Upper lobe of left lung (tissue), 6 donors: ENCODE results near the gene PTPRQ. TPM values are rescaled to one million over a fixed set of nuclear protein-coding genes. Genes with fewer than 3 reads are reported as not detected.

Experiments
- ATAC-seq, 2 donors: fragments of 200-7000 bp; cut with Tn5 transposase; one replicate each; pipeline ENCODE4 v1.9.1; 2022; ENCODE audit warnings: mild to moderate bottlenecking in 2 of 2, moderate library complexity in 2 of 2; ENCODE audit not compliant: low FRiP score in 2 of 2
- DNase-seq, 2 donors: peaks; one replicate each; pipeline ENCODE4 v3.0.0-alpha.2; 2019 to 2020
- H3K27ac ChIP-seq, 4 donors: fragments of 200-600 bp; sonication (generic); one replicate each; pipeline ENCODE4 v1.5.1; 2016 to 2019
- H3K27me3 ChIP-seq, 4 donors: fragments of 200-600 bp; sonication (generic); one replicate each; pipeline ENCODE4 v1.5.1; 2017 to 2019
- H3K36me3 ChIP-seq, 4 donors: fragments of 200-600 bp; sonication (generic); one replicate each; pipeline ENCODE4 v1.5.1; 2016 to 2019
- H3K4me1 ChIP-seq, 4 donors: fragments of 200-600 bp; sonication (generic); one replicate each; pipeline ENCODE4 v1.5.1; 2018 to 2019
- H3K4me3 ChIP-seq, 4 donors: fragments of 200-600 bp; sonication (generic); one replicate each; pipeline ENCODE4 v1.5.1; 2017 to 2019; ENCODE audit warnings: mild to moderate bottlenecking in 2 of 4, moderate library complexity in 1 of 4
- H3K9me3 ChIP-seq, 4 donors: fragments of 200-600 bp; sonication (generic); one replicate each; pipeline ENCODE4 v1.5.1; 2018 to 2019
- CTCF ChIP-seq, 6 experiments: fragments of 450-650 bp in 4 of 6; fragments of 200-600 bp in 2 of 6; sonication (generic) in 2 of 6; IDR thresholded peaks; one replicate each; pipeline ENCODE4 v1.5.1; 2016 to 2019; ENCODE audit warnings: antibody characterized with exemption in 6 of 6
- EP300 ChIP-seq, 4 donors: sonication (generic); formaldehyde crosslinking; IDR thresholded peaks; one replicate each; pipeline ENCODE4 v1.5.1; 2017; ENCODE audit warnings: antibody characterized with exemption in 4 of 4, control low read depth in 2 of 4
- POLR2A ChIP-seq, 4 donors: fragments of 450-650 bp; IDR thresholded peaks; one replicate each; pipeline ENCODE4 v1.5.1; 2016 to 2017; ENCODE audit warnings: antibody characterized with exemption in 4 of 4, mild to moderate bottlenecking in 2 of 4
- POLR2AphosphoS5 ChIP-seq, 2 donors: sonication (generic); formaldehyde crosslinking; IDR thresholded peaks; one replicate each; pipeline ENCODE4 v1.5.1; 2017; ENCODE audit warnings: antibody characterized with exemption in 2 of 2
- WGBS, 2 donors: methylation state at CpG; one replicate each; pipeline ENCODE4 v1.1.5; 2017 to 2018; 5-methylcytosine and 5-hydroxymethylcytosine counted together
- total RNA-seq, 6 donors: library from RNA; depleted of rRNA in 4 of 6; stranded (reverse); fragments of >200 nt in 4 of 6; gene quantifications; one replicate each; pipeline versions ENCODE4 v1.1.0 to v1.2.1, GENCODE V29; 2016 to 2021
- donor health status: DM: no; HTN: no; CAD: no; lungs with moderate emphysema.
- donor health status: DM: no; HTN: yes; CAD: no; lungs with severe emphysema.

PTPRQ gene
- total RNA-seq, 6 donors from 2014 or later = 1.0 to 15.6 (median 5.0) TPM

- H3K9me3 ChIP-seq = no peaks in the 10 kb centered on the region
- no peak overlapping the region for H3K4me3 ChIP-seq
- no peak for TF ChIP-seq EP300 (IDR thresholded peaks at IDR 0.05)
- no peak for TF ChIP-seq POLR2AphosphoS5 (IDR thresholded peaks at IDR 0.05)
- no peak for TF ChIP-seq CTCF (IDR thresholded peaks at IDR 0.05)
- no peak for TF ChIP-seq POLR2A (IDR thresholded peaks at IDR 0.05)
- H3K27ac ChIP-seq = no peak overlapping the region
- H3K36me3 ChIP-seq = no peaks in the 10 kb centered on the region
- H3K4me1 ChIP-seq = no peaks in the 10 kb centered on the region
- H3K27me3 ChIP-seq = no peaks in the 10 kb centered on the region
- ATAC-seq (no peak), DNase-seq (no peak)
Observed at GRCh38 chr12:80567401-80567800, 123.4 kb downstream of the PTPRQ start.

- no peaks in the 10 kb centered on the region for H3K9me3 ChIP-seq
- no peaks in the 10 kb centered on the region for H3K36me3 ChIP-seq
- 77 to 83% methylated on average over 3 of the region's 3 CpGs for WGBS, 2 donors
- no peaks in the 10 kb centered on the region for H3K27me3 ChIP-seq
- DNase-seq (no peak), ATAC-seq (no peak)
- H3K27ac ChIP-seq = no peak overlapping the region
- H3K4me1 ChIP-seq = no peaks in the 10 kb centered on the region
- no peak overlapping the region for H3K4me3 ChIP-seq
- TF ChIP-seq CTCF (IDR thresholded peaks at IDR 0.05) (no peak), EP300 (IDR thresholded peaks at IDR 0.05) (no peak), POLR2A (IDR thresholded peaks at IDR 0.05) (no peak), POLR2AphosphoS5 (IDR thresholded peaks at IDR 0.05) (no peak)
Observed at GRCh38 chr12:80576641-80577418, 132.8 kb downstream of the PTPRQ start.

- Histone ChIP-seq H3K27me3 (no peaks in the 10 kb centered on the region), H3K27ac (no peak overlapping the region), H3K4me3 (no peak overlapping the region), H3K9me3 (no peaks in the 10 kb centered on the region), H3K4me1 (no peaks in the 10 kb centered on the region), H3K36me3 (no peaks in the 10 kb centered on the region)
- ATAC-seq (peak in 1 of 2 donors; percentile 85), DNase-seq (no peak)
- WGBS, 2 donors = 82 to 87% methylated on average over 1 of the region's 1 CpG
- TF ChIP-seq POLR2A (IDR thresholded peaks at IDR 0.05) (no peak), EP300 (IDR thresholded peaks at IDR 0.05) (no peak), CTCF (IDR thresholded peaks at IDR 0.05) (no peak), POLR2AphosphoS5 (IDR thresholded peaks at IDR 0.05) (no peak)
Observed at GRCh38 chr12:80580254-80580653, 136.2 kb downstream of the PTPRQ start.

GRCh38 chr12:80581783-80582182 lies 137.7 kb downstream of the PTPRQ start:
- no peak for TF ChIP-seq EP300 (IDR thresholded peaks at IDR 0.05)
- no peak for TF ChIP-seq POLR2AphosphoS5 (IDR thresholded peaks at IDR 0.05)
- no peak for TF ChIP-seq CTCF (IDR thresholded peaks at IDR 0.05)
- no peak for TF ChIP-seq POLR2A (IDR thresholded peaks at IDR 0.05)
- H3K4me3 ChIP-seq = no peak overlapping the region
- H3K4me1 ChIP-seq = no peaks in the 10 kb centered on the region
- no peak overlapping the region for H3K27ac ChIP-seq
- no peaks in the 10 kb centered on the region for H3K27me3 ChIP-seq
- DNase-seq (no peak), ATAC-seq (no peak)
- 77 to 90% methylated on average over 2 of the region's 2 CpGs for WGBS, 2 donors
- no peaks in the 10 kb centered on the region for H3K9me3 ChIP-seq
- no peaks in the 10 kb centered on the region for H3K36me3 ChIP-seq

GRCh38 chr12:80582431-80582830 lies 138.4 kb downstream of the PTPRQ start:
- no peak for TF ChIP-seq CTCF (IDR thresholded peaks at IDR 0.05)
- TF ChIP-seq POLR2A (IDR thresholded peaks at IDR 0.05) = no peak
- no peak for TF ChIP-seq EP300 (IDR thresholded peaks at IDR 0.05)
- no peak for TF ChIP-seq POLR2AphosphoS5 (IDR thresholded peaks at IDR 0.05)
- DNase-seq = no peak
- H3K9me3 ChIP-seq = no peaks in the 10 kb centered on the region
- no peaks in the 10 kb centered on the region for H3K27me3 ChIP-seq
- no peaks in the 10 kb centered on the region for H3K4me1 ChIP-seq
- H3K4me3 ChIP-seq = no peak overlapping the region
- no peak overlapping the region for H3K27ac ChIP-seq
- no peak for ATAC-seq
- 57 to 71% methylated on average over 2 of the region's 2 CpGs for WGBS, 2 donors
- no peaks in the 10 kb centered on the region for H3K36me3 ChIP-seq
